ENCODE measurements around the gene ZBTB12.
"Not testable (repeated sequence)": the region's sequence is repeated elsewhere in the genome, so short reads cannot be mapped to it uniquely, and the experiment has no call there.

Gene ZBTB12

DNA sequence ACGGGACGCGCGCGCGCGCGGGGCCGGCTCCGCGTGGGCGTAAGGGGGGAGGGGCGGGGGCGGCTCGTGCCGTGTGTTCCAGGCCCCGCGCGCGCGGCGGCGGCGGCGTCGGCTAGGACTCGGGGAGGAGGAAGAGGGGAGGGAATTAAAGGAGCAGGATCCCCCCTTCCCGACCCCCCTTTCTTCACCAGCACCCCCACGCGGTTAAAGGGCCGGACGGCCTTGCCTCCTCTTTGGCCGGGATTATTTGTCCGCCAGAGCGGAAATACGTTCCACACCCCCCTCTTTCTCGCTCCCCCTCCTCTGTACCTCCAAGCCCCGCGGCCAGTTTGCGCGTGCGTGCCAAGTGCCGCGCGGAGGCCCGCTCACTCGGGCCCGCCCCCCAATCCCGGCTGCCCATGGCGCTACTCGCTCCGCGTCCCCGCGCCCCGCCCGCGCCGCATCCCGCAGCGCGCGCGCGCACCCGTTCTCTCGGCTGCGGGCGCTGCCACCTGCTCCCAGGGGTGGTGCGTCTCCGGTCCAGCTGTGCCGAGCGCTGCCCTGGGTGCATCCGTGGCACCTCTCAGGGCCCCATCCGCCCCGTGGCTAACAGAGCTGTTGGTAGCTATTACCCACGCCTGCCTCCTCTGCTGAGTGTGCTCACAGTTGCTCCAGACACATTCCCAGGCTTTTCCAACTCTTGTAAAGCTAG lies at the start of gene ZBTB12:
ZBTB12 (minus strand) TSS at position 134 of the 691 bp plus-strand sequence. CDS start 781 bp downstream, outside the sequence.
- peak; percentile 97 for DNase-seq

- no peak for DNase-seq
Observed at GRCh38 chr6:31949926-31950548, 48.2 kb upstream of the ZBTB12 start.

- DNase-seq = no peak
Observed at GRCh38 chr6:31948753-31949413, 47.0 kb upstream of the ZBTB12 start.

- no peak for DNase-seq
Observed at GRCh38 chr6:31948306-31948705, 46.4 kb upstream of the ZBTB12 start.

DNA sequence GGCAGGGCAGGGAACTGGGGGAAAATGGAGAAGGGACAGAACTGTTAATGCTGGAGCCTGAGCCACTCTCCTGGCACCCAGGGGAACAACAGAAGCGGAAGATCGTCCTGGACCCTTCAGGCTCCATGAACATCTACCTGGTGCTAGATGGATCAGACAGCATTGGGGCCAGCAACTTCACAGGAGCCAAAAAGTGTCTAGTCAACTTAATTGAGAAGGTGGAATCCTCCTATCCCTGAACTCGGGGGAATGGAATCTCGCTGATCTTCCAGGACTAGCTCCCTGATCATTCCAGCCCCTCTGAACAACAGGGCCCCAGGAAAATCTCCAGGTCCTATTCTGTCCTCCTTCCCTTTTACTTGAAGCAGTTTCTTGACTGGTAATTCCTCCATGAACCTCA lies 46.0 kb upstream of the ZBTB12 start:
- no peak for DNase-seq

DNA sequence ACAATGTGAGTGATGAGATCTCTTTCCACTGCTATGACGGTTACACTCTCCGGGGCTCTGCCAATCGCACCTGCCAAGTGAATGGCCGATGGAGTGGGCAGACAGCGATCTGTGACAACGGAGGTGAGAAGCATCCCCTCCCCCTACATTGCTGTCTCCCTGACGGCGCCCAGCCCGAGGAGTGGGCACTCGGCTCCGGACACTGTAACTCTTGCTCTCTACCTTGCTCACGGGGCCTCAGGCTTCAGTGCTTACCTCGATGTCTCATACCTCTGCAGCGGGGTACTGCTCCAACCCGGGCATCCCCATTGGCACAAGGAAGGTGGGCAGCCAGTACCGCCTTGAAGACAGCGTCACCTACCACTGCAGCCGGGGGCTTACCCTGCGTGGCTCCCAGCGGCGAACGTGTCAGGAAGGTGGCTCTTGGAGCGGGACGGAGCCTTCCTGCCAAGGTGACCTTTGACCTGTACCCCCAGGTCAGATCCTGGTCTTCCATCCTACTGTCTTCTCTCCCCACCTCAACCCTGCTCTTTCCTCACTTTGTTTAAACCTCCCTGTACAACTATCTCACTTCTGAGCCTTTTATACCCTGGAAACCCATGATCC lies 45.3 kb upstream of the ZBTB12 start:
- DNase-seq = no peak

- no peak for DNase-seq
Observed at GRCh38 chr6:31946370-31946885, 44.5 kb upstream of the ZBTB12 start.

GRCh38 chr6:31945507-31946369 lies 43.9 kb upstream of the ZBTB12 start, which contains the start of gene CFB:
Gene CFB (plus strand): TSS chr6:31946095. CDS start chr6:31946222, 127 bp downstream.
- DNase-seq = peak; percentile 60

DNA sequence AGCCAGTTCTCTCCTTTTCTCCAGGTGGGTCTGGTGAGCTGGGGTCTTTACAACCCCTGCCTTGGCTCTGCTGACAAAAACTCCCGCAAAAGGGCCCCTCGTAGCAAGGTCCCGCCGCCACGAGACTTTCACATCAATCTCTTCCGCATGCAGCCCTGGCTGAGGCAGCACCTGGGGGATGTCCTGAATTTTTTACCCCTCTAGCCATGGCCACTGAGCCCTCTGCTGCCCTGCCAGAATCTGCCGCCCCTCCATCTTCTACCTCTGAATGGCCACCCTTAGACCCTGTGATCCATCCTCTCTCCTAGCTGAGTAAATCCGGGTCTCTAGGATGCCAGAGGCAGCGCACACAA lies 43.2 kb upstream of the ZBTB12 start:
- DNase-seq = no peak

- DNase-seq = no peak
Observed at GRCh38 chr6:31943742-31944141, 41.9 kb upstream of the ZBTB12 start.

- no peak for DNase-seq
Observed at GRCh38 chr6:31940256-31940664, 38.4 kb upstream of the ZBTB12 start.

DNA sequence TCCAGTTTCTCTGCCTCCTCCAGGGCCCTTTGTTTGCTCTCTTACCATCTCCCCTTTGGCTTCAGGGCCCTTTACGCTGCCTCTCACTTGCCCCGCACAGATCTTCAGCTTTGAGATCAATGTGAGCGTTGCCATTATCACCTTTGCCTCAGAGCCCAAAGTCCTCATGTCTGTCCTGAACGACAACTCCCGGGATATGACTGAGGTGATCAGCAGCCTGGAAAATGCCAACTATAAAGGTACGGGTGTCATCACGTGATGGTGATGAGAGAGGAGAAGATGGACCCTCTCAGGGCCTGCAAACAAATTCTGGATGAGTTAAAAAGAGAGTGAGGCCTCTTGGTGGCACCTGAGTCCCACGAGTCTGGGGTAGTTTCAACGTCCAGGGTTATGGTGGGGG lies 33.9 kb upstream of the ZBTB12 start:
- no peak for DNase-seq

DNA sequence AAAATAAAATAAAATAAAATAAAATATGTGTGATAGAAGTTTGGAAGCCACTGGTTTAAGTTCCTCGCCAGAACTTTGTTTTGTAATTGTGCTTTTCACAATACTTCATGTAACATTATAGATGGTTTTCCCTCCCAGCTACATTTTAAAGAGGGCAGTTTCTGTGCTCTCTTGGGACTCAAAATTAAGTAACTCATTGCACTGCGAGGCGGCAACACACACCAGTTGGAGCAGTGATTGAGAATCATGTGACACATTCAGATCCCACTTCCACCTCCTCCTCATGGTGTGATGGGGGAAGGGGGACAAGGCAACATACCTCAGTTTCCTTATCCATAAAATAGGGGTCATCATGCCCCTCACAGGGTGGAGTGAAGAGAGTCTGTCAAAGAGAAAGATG lies 33.1 kb upstream of the ZBTB12 start:
- DNase-seq = no peak

GRCh38 chr6:31933537-31933936 lies 31.7 kb upstream of the ZBTB12 start:
- no peak for DNase-seq

GRCh38 chr6:31932137-31932536 lies 30.3 kb upstream of the ZBTB12 start:
- DNase-seq = not testable (repeated sequence)

DNA sequence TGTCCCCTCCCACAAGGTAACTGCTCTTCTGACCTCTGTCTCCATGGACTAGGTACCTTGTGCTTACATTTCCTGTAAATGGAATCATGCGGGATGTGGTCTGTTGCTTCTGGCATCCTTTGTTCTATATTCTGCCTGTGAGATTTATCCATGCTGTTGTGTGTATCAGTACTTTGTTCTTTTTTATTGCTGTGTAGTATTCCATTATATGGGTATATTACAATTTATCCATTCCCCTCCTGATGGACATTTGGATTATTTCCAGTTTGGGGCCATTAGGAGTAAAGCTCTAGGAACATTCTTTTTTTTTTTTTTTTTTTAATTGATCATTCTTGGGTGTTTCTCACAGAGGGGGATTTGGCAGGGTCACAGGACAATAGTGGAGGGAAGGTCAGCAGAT lies 29.1 kb upstream of the ZBTB12 start:
- DNase-seq = no peak

- no peak for DNase-seq
Observed at GRCh38 chr6:31928672-31928939, 26.7 kb upstream of the ZBTB12 start.

GRCh38 chr6:31927863-31928671 lies 26.2 kb upstream of the ZBTB12 start:
- DNase-seq = no peak

- no peak for DNase-seq
Observed at GRCh38 chr6:31927242-31927862, 25.5 kb upstream of the ZBTB12 start, which contains the start of gene C2. Gene C2 (plus strand): TSS chr6:31927717. CDS start chr6:31927753, 36 bp downstream.

DNA sequence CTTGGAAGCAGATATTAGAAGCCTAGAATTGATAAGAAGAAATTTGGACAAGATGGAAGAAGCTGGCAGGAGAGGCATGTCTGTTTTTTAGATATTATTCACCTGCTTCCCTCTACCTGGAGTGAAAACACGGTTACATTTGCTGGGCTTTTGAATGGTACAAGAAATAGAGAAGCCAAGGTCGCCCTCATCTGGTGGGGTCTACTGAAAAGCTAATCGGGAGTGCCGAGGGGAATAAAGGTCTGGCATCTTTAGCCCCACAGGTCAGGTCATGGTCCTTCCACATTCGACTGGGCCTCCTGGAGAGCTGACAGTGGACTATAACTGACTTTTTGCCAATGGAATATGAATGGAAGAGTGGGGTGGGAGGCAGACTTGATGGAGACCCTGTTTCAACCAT lies 21.1 kb upstream of the ZBTB12 start:
- no peak for DNase-seq

DNA sequence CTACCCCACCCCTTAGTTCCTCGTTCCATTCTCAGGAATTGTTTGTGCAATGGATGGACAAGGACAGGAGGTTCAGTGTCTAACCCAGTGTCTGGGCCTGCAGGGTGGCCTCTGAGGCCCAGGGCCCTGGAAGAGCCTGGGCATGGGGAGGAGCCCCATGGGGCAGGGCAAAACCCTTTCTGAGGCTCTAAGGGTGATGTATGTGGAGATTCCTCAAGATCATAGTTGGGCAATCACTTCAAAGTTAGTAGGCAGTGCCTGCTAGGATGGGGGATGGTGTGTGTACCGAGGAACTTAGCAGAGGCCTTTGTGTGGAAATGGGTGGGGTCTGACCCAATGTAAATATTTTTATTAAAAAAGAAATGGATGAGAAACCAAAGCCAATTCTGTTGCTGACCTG lies 18.9 kb upstream of the ZBTB12 start:
- no peak for DNase-seq
